ENCODE data around the gene SPAG17.

Gene SPAG17

DNA sequence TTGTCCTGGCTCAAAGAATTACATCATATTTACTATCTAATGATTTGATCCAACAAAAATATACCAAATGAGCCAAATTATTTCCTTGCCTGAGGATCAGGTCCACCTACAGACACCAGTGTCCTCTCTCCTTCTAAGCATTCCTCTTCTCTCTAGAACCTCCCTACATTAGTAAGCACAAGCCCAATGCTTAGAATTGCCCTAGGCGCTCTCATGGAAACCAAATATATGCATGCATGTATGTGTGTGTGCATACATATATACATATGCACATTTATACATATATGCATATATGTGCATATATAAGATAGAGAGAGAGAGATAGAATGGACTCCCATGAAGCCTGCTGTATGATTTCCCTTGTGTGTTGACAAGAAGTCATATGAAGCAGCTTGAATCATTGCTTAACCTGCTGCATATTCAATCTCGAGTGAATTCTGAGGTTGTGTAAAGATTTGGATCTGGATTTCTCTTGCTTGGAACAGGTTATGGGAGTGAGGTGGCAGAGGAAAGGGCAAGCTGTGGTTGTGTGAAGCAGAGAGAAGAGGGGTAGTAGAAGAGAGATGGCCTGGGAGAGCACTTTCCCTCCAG is 66.1 kb downstream of the SPAG17 start:
- TF ChIP-seq, protein P1, sequence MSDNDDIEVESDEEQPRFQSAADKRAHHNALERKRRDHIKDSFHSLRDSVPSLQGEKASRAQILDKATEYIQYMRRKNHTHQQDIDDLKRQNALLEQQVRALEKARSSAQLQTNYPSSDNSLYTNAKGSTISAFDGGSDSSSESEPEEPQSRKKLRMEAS (IDR thresholded peaks at IDR 0.05) = no peak
- TF ChIP-seq EGR1 (IDR thresholded peaks at IDR 0.05) (no peak), RAD21 (IDR thresholded peaks at IDR 0.05; ENCODE audit: low read depth) (no peak), NFIC (IDR thresholded peaks at IDR 0.05) (no peak)

DNA sequence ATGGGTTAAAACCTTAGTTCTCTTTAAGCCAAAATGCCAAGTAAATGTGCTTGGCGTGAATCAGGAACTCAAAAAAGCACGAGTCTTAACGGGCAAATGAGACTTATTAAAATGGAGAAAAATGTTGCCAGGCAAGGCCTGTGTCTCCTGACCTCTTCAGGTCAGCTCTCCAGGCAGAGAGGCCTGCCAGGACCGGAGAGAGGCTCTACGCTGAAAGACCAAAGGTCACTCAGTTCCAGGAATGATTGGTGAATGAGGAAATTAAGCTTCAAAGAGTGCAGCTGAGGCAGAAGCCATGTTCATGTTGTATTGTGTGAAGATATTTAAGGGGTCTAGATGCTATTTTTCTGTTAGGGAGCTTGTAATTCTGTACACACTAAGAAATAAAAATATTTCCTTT is 66.6 kb downstream of the SPAG17 start:
- TF ChIP-seq EGR1 (IDR thresholded peaks at IDR 0.05) (no peak), YY1 (IDR thresholded peaks at IDR 0.05; ENCODE audit: low read depth) (no peak), FOXM1 (IDR thresholded peaks at IDR 0.05; ENCODE audit: borderline replicate concordance, low read depth) (no peak), ZBTB7A (IDR thresholded peaks at IDR 0.05; ENCODE audit: low read depth) (no peak), TAF1 (IDR thresholded peaks at IDR 0.05; ENCODE audit: low read depth) (no peak), CREB1 (IDR thresholded peaks at IDR 0.05; ENCODE audit: low read depth) (no peak), TEAD4 (IDR thresholded peaks at IDR 0.05) (no peak), TCF12 (IDR thresholded peaks at IDR 0.05; ENCODE audit: low read depth) (no peak), NFIC (IDR thresholded peaks at IDR 0.05) (no peak), CEBPB (IDR thresholded peaks at IDR 0.05) (no peak), RAD21 (IDR thresholded peaks at IDR 0.05; ENCODE audit: low read depth) (no peak)
- TF ChIP-seq, protein P1 (IDR thresholded peaks at IDR 0.05) = no peak
- TF ChIP-seq, protein P2, sequence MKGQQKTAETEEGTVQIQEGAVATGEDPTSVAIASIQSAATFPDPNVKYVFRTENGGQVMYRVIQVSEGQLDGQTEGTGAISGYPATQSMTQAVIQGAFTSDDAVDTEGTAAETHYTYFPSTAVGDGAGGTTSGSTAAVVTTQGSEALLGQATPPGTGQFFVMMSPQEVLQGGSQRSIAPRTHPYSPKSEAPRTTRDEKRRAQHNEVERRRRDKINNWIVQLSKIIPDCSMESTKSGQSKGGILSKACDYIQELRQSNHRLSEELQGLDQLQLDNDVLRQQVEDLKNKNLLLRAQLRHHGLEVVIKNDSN (IDR thresholded peaks at IDR 0.05) = no peak
- TF ChIP-seq, protein P3, sequence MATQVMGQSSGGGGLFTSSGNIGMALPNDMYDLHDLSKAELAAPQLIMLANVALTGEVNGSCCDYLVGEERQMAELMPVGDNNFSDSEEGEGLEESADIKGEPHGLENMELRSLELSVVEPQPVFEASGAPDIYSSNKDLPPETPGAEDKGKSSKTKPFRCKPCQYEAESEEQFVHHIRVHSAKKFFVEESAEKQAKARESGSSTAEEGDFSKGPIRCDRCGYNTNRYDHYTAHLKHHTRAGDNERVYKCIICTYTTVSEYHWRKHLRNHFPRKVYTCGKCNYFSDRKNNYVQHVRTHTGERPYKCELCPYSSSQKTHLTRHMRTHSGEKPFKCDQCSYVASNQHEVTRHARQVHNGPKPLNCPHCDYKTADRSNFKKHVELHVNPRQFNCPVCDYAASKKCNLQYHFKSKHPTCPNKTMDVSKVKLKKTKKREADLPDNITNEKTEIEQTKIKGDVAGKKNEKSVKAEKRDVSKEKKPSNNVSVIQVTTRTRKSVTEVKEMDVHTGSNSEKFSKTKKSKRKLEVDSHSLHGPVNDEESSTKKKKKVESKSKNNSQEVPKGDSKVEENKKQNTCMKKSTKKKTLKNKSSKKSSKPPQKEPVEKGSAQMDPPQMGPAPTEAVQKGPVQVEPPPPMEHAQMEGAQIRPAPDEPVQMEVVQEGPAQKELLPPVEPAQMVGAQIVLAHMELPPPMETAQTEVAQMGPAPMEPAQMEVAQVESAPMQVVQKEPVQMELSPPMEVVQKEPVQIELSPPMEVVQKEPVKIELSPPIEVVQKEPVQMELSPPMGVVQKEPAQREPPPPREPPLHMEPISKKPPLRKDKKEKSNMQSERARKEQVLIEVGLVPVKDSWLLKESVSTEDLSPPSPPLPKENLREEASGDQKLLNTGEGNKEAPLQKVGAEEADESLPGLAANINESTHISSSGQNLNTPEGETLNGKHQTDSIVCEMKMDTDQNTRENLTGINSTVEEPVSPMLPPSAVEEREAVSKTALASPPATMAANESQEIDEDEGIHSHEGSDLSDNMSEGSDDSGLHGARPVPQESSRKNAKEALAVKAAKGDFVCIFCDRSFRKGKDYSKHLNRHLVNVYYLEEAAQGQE (IDR thresholded peaks at IDR 0.05; ENCODE audit: low read depth) = no peak

DNA sequence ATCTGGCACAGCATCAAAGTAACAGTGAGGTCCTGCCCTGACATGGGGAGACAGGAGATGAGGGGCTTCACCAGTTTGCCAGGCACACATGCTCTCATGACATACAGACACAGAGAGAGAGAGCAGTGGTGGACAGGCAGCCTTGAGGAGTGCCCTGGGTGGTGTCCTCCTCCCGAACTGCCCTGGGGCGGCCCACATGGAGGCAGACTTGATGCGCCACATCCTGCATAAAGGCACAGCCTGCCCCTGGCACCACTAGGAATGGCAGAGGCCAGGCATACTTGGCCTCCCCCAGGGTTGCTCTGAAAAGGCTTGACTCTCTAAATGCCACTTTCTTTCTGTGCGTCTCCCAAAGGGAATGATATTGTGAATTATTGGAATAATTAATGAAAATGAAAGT is 67.5 kb downstream of the SPAG17 start:
- TF ChIP-seq EGR1 (IDR thresholded peaks at IDR 0.05) = no peak
- TF ChIP-seq ZBTB7A (IDR thresholded peaks at IDR 0.05; ENCODE audit: low read depth) = no peak
- TF ChIP-seq TCF12 (IDR thresholded peaks at IDR 0.05; ENCODE audit: low read depth) = no peak
- no peak for TF ChIP-seq TAF1 (IDR thresholded peaks at IDR 0.05; ENCODE audit: low read depth)
- no peak for TF ChIP-seq RAD21 (IDR thresholded peaks at IDR 0.05; ENCODE audit: low read depth)
- TF ChIP-seq, protein P1 (IDR thresholded peaks at IDR 0.05) = no peak
- TF ChIP-seq, protein P2 (IDR thresholded peaks at IDR 0.05) = no peak
- no peak for TF ChIP-seq CEBPB (IDR thresholded peaks at IDR 0.05)
- TF ChIP-seq NFIC (IDR thresholded peaks at IDR 0.05) = no peak
- TF ChIP-seq FOXM1 (IDR thresholded peaks at IDR 0.05; ENCODE audit: borderline replicate concordance, low read depth) = no peak
- no peak for TF ChIP-seq TEAD4 (IDR thresholded peaks at IDR 0.05)
- no peak for TF ChIP-seq YY1 (IDR thresholded peaks at IDR 0.05; ENCODE audit: low read depth)

DNA sequence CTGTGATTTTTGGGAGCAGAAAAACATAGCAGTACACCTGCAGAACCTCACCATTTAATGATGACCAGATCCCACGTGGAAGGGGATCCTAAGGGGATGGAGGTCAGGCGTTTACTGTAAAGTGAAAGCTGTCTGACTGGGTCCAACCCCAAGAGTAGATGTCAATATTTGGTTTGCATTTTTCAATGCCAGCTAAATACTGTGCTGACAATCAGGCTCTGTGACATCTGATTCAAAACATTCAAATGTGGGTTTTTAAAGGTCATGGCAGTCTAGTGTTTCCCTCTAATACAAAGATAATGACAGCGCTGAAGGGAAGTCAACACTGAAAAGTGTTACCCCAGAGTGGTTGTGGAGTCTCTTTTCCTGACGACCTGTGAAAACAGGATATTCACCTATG is 68.1 kb downstream of the SPAG17 start:
- no peak for TF ChIP-seq CEBPB (IDR thresholded peaks at IDR 0.05)
- TF ChIP-seq, protein P2 (IDR thresholded peaks at IDR 0.05) = no peak
- no peak for TF ChIP-seq RAD21 (IDR thresholded peaks at IDR 0.05; ENCODE audit: low read depth)
- TF ChIP-seq, protein P3 (IDR thresholded peaks at IDR 0.05; ENCODE audit: low read depth) = no peak
- TF ChIP-seq, protein P1 (IDR thresholded peaks at IDR 0.05) = no peak
- no peak for TF ChIP-seq FOXM1 (IDR thresholded peaks at IDR 0.05; ENCODE audit: borderline replicate concordance, low read depth)
- TF ChIP-seq TCF12 (IDR thresholded peaks at IDR 0.05; ENCODE audit: low read depth) = no peak
- TF ChIP-seq TAF1 (IDR thresholded peaks at IDR 0.05; ENCODE audit: low read depth) = no peak
- TF ChIP-seq NFIC (IDR thresholded peaks at IDR 0.05) = no peak
- no peak for TF ChIP-seq EGR1 (IDR thresholded peaks at IDR 0.05)
- no peak for TF ChIP-seq ZBTB7A (IDR thresholded peaks at IDR 0.05; ENCODE audit: low read depth)
- no peak for TF ChIP-seq TEAD4 (IDR thresholded peaks at IDR 0.05)
- TF ChIP-seq YY1 (IDR thresholded peaks at IDR 0.05; ENCODE audit: low read depth) = no peak
- no peak for TF ChIP-seq EP300 (IDR thresholded peaks at IDR 0.05; ENCODE audit: borderline replicate concordance)
- no peak for TF ChIP-seq CREB1 (IDR thresholded peaks at IDR 0.05; ENCODE audit: low read depth)

DNA sequence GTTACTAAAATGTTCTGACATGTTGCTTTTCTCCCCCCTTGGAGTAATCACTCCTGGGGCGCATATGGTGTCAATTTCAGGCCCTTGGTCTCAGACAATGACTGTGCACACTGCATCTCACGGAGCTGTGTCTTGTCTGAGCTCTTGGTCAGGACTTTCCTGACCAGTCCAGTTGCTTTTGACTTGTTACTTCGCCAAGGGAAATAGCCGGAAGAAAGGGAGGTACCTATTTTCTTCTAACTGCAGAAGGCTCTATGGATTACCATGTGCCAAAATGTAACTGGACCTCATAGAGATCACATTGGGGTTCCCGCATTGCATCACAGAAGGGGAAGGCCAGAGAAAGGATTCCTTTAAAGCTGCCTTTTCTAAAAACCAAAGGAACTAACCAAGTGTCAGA is 68.6 kb downstream of the SPAG17 start:
- TF ChIP-seq EP300 (IDR thresholded peaks at IDR 0.05; ENCODE audit: borderline replicate concordance) = no peak
- TF ChIP-seq EGR1 (IDR thresholded peaks at IDR 0.05) = no peak
- TF ChIP-seq, protein P3 (IDR thresholded peaks at IDR 0.05; ENCODE audit: low read depth) = no peak
- TF ChIP-seq, protein P2 (IDR thresholded peaks at IDR 0.05) = no peak
- TF ChIP-seq, protein P1 (IDR thresholded peaks at IDR 0.05) = no peak
- TF ChIP-seq FOXM1 (IDR thresholded peaks at IDR 0.05; ENCODE audit: borderline replicate concordance, low read depth) = no peak
- TF ChIP-seq NFIC (IDR thresholded peaks at IDR 0.05) = no peak
- no peak for TF ChIP-seq CEBPB (IDR thresholded peaks at IDR 0.05)
- no peak for TF ChIP-seq TAF1 (IDR thresholded peaks at IDR 0.05; ENCODE audit: low read depth)
- TF ChIP-seq CREB1 (IDR thresholded peaks at IDR 0.05; ENCODE audit: low read depth) = no peak
- no peak for TF ChIP-seq YY1 (IDR thresholded peaks at IDR 0.05; ENCODE audit: low read depth)

Measured in Ishikawa (cell line).